Hepatocyte (in vitro differentiated cells): Measurements from ENCODE around the gene PLA2G4E.

ENCODE experiments used
- CTCF ChIP-seq: fragments of 200-600 bp; sonication (generic); IDR thresholded peaks from 2 replicates; pipeline ENCODE4 v1.5.1; 2016; ENCODE audit warnings: antibody characterized with exemption, mild to moderate bottlenecking; ENCODE audit not compliant: poor library complexity
- EZH2 ChIP-seq: fragments of 200-600 bp; sonication (generic); IDR thresholded peaks from 2 replicates; pipeline ENCODE4 v1.6.1; 2016; ENCODE audit warnings: antibody characterized with exemption, mild to moderate bottlenecking, borderline replicate concordance

GRCh38 chr15:41944313-41944940, 76.4 kb downstream of the PLA2G4E start:
- TF ChIP-seq CTCF (no peak), EZH2 (no peak)
